ENCODE results near the gene KIAA1217.

- TF ChIP-seq CTCF (IDR thresholded peaks at IDR 0.05) (no peak), POLR2A (IDR thresholded peaks at IDR 0.05) (no peak)
These were observed 52.7 kb downstream of the KIAA1217 start for GRCh38 chr10:24261627-24262026.
